Stimulated activated CD4-positive, alpha-beta T cell treated with anti-CD3 and anti-CD28 coated beads, Interleukin-12 subunit alpha, Interleukin-12 subunit beta, amount 100 ng/mL, for 4 hours (primary cell): ENCODE measurements around the gene ALKBH1.
"Not testable (repeated sequence)": the region's sequence is repeated elsewhere in the genome, so short reads cannot be mapped to it uniquely, and the experiment has no call there.

ENCODE experiments used
- DNase-seq: peaks from one replicate; pipeline ENCODE4 v3.0.0-alpha.2; 2020

Gene ALKBH1

GRCh38 chr14:77667331-77667730, 40.5 kb downstream of the ALKBH1 start:
- DNase-seq, result no peak

GRCh38 chr14:77663293-77663692, 44.5 kb downstream of the ALKBH1 start:
- DNase-seq, result no peak

- not testable (repeated sequence) for DNase-seq
Measured at GRCh38 chr14:77661562-77661961, 46.3 kb downstream of the ALKBH1 start.

DNA sequence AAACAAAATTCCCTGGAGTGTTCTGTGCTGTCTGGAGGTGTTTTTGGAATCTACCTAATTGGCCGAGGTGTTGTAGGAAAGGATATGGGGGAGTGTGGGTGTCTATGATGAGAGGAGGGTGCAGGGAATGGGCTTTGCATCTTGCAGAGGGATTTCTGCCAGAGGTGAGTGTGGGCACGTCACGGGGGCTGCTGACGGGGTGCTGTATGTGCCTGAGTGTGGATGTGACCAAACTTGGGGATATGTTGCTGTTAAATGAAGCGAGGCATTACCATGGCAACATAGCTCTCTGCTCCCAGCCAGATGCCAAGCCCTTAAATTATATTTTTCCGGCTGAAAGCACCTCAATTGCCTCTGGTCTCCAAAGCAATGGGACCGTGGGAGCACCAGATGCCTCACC, 47.1 kb downstream of the ALKBH1 start:
- DNase-seq, result no peak

- no peak for DNase-seq
Measured at GRCh38 chr14:77659831-77660230, 48.0 kb downstream of the ALKBH1 start.

GRCh38 chr14:77657280-77657679, 50.5 kb downstream of the ALKBH1 start:
- no peak for DNase-seq

- no peak for DNase-seq
Measured at GRCh38 chr14:77654001-77654441, 53.8 kb downstream of the ALKBH1 start.

GRCh38 chr14:77649326-77649725, 58.5 kb downstream of the ALKBH1 start:
- no peak for DNase-seq

- DNase-seq, result no peak
Measured at GRCh38 chr14:77648520-77649200, 59.2 kb downstream of the ALKBH1 start.

- DNase-seq, result no peak
Measured at GRCh38 chr14:77647853-77648252, 60.0 kb downstream of the ALKBH1 start.

GRCh38 chr14:77646907-77647306, 60.9 kb downstream of the ALKBH1 start:
- DNase-seq, result no peak

- DNase-seq, result no peak
Measured at GRCh38 chr14:77645520-77646230, 62.1 kb downstream of the ALKBH1 start.

- DNase-seq, result no peak
Measured at GRCh38 chr14:77642407-77642806, 65.4 kb downstream of the ALKBH1 start.

- peak; percentile 67 for DNase-seq
Measured at GRCh38 chr14:77641534-77642341, 66.1 kb downstream of the ALKBH1 start.

GRCh38 chr14:77640756-77641533, 66.9 kb downstream of the ALKBH1 start:
- DNase-seq, result no peak

GRCh38 chr14:77638771-77639171, 69.1 kb downstream of the ALKBH1 start:
- DNase-seq, result no peak

DNA sequence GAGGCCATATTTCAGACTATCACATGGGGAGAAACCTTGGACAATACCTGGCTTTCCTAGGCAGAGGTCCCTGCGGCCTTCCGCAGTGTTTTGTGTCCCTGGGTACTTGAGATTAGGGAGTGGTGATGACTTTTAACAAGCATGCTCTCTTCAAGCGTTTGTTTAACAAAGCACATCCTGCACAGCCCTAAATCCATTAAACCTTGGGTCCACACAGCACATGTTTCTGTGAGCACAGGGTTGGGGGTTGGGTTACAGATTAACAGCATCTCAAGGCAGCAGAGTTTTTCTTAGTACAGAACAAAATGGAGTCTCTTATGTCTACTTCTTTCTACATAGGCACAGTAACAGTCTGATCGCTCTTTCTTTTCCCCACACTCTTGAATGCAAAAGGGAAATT, 72.0 kb downstream of the ALKBH1 start:
- not testable (repeated sequence) for DNase-seq

DNA sequence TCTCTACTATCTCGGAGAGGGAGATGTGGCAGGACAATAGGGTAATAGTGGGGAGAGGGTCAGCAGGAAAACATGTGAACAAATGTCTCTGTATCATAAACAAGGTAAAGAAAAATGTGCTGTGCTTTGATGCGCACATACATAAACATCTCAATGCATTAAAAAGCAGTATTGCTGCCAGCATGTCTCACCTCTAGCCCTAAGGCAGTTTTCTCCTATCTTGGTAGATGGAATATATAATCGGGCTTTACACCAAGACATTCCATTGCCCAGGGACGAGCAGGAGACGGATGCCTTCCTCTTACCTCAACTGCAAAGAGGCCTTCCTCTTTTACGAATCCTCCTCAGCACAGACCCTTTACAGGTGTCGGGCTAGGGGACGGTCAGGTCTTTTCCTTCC, 72.4 kb downstream of the ALKBH1 start:
- not testable (repeated sequence) for DNase-seq

- no peak for DNase-seq
Measured at GRCh38 chr14:77630111-77630510, 77.7 kb downstream of the ALKBH1 start.

DNA sequence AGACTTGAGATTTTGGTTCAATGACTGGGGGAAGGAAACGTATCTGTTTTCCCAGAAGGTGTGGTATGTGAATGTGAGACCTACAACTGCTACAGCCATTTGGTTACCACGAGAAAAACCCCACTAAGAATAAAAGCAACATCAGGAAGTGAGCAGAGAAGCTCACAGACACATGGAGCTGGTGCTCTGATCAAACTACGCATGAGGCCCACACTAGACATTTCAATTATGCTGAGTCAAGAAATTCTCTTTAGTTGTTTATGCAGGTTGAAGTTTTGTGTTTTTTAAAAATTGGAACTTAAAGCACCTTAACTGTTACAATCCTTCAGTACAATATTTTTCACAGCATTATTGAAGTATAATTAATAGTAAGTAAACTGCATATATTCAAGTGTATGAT, 82.5 kb downstream of the ALKBH1 start:
- DNase-seq, result no peak

GRCh38 chr14:77623201-77623600, 84.6 kb downstream of the ALKBH1 start:
- no peak for DNase-seq
